NCI-H446 treated with DMSO at 0.1 percent for 48 hours (cell line): ENCODE measurements around the gene ZNF45.
"Not testable (repeated sequence)": the region's sequence is repeated elsewhere in the genome, so short reads cannot be mapped to it uniquely, and the experiment has no call there.

Experiments used
- DNase-seq: peaks from one replicate; lab custom pipeline; 2025; lab: John Stamatoyannopoulos, UW

Gene ZNF45

DNA sequence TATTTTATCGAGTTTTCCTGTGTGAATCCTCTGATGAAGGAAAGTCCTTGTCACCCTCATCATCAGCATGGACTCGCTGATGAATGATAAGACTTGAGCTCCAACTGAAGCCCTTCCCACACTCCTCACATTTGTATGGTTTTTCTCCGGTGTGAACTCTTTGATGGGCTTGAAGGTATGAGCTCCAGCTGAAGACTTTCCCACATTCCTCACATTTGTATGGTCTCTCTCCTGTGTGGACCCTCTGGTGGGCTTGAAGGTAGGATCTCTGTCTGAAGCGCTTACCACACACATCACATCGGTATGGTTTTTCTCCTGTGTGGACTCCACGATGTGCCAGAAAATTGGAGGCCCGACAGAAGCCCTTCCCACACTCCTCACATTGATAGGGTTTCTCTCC is 21.7 kb downstream of the ZNF45 start:
- no peak for DNase-seq

DNA sequence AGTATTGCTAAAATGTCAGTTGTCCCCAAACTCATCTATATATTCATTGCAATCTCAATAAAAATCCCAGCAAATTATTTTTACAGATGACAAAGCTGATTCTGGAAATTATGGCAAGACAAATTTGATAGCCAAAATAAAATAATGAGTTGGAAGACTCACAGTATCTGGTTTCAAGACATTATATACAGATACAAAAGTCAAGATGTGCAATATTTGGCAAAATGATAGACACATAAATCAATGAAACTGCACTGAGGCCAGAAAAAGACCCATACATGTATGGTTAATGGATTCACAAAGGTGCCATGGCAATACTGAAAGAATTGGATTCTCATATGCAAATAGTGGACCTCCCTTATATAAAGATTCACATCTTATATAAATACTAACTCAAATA is 24.2 kb downstream of the ZNF45 start:
- no peak for DNase-seq

DNA sequence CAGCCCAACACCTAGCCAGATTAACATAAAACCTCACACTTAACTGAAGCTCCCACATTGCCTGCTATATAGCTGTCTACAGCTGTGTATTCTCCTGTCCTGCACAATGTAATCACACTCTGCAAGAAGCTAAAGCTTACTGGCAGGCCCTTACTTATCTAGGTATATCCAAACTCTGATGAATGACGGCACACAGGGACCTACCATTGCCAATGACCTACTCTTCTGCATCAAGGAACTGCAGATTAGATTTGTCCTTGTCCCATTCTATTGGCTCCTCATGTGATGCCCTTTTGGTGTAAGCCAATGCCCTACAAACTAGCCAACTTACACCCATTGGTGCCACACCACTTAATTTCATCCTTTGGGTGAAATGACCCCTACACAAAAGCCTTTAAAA is 26.4 kb downstream of the ZNF45 start:
- DNase-seq: no peak

DNA sequence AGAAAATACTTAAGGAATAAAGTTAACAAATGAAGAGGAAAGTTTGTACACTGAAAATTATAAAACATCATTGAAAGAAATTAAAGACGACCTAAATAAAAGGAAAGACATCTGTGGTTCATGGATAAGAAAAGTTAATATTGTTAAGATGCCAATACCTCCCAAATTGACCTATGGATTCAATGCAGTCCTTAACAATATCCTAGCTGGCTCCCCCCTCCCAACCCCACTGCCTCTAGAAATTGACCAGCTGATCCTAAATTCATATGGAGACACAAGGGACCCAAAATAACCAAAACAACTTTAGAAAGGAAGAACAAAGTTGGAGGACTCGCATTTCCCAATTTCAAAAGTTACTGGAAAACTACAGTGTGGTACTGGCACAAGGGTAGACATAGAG is 28.3 kb downstream of the ZNF45 start:
- no peak for DNase-seq

DNA sequence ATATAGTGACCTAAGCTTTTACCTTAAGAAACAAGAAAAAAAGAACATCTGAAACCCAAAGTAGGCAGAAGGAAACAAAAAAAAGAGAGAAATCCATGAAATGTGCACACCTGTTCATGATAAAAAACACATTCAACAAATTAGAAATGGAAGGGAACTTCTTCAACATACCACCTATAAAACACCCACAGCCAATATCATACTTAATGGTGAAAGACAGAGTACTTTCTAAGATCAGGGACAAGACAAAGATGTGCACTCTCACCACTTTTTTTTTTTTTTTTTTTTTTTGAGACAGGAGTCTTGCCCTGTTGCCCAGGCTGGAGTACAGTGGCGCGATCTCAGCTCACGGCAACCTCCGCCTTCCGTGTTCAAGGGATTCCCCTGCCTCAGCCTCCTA is 29.2 kb downstream of the ZNF45 start:
- no peak for DNase-seq

DNA sequence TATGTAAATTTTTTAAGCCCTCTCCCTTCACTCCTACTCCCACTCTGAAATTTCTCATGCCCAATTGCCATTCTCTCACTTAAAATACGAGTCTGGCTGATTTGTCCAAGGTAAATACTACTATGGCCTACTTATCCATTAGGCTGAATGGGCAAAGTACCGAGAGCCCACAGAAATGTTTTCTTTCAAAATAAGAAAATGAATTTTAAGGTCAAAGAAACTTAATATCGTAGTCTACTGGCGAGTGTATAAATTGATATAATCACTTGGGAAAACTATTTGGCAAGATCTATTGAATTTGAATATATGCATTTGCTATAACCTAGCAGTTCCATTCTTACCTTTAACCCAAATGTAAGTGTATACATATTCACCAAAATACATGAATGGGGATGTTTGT is 32.7 kb downstream of the ZNF45 start:
- no peak for DNase-seq

DNA sequence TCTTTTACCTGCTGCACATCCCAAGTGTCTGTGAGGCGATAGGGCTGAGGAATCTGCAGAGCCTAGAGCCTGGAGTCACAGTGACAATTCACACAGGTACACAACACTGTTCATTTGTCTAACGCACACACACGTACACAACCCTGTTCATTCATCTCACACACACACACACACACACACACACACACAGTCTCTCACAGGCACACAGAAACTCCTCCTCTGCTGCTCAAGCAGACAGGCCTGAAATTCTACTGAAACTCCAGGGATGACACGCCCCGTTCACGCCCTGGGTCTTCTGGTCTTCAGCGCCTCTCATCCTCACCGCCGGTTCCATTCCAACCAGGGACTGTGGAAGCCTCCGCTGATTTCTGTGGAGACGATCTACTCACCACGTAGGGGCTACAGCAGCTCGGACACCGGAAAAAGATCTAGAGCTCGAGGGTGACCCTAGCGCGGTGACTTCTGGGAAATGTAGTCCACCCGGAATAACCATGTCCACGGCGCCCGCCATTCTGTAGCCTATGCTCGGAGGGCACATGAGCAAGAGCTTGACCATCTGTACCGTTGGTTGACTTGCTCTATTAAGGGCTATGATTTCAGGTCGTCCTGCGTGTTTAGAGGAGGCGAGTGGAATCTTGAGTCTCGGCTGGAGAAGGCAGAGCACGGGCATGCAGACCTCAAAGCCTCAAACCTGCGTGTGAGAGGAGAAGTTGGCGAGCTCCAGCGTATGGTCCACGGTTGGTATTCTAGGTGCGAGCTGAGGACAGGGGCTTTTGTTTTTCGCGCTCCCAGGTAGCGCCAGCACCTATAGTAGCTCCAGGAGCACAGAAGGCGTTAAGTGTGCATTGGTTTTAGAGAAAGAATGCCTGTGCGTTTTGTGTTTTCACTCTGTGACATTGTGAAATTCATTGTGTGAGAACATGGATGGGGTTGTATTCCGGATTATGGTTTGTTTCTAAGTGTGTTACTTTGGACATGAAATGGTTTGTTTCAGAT is 33.4 kb downstream of the ZNF45 start:
- peak; percentile 36 for DNase-seq

DNA sequence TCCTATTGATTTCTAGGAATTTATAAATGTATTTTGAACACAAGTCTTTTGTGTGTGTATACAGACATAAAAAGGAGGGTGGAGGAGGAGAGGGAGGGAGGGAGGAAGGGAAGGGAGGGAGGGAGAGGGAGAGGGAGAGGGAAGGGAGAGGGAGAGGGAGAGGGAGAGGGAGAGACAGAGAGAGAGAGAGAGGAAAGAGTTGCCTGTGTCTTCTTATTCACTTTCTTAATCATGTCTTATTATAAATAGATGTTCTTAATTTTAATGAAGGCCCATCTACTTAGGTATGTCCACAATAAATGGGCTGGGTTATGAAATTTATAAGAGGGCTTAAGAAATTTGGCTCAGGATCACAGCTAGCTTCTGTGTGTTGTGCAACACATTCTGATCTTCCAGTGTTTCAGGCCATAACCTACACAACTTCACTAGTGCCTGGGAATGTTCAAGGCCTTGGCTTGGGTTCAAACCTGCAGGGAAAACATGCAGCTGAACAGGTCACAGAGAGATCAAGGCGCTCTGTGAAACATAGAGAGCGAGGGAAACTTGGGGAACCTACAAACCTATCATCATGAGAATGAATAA is 39.3 kb downstream of the ZNF45 start:
- DNase-seq: no peak

DNA sequence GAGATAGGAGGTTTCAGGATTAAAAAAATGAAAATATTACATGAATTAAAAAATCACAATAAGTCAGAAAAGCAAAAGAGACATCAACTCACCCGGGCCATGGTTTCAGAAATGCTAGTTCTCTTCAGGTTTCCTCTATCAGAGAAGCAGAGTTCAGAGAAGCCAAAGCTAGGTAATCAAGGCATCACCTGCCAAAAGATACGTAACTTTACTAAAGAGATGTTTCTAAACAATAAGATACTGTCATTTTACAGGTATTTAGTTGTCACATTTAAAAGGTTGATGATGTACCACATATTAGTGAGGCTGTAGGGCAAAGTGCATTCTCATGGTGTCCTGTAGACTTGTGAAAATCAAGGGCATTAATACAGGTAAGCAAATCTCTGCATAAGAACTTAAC is 51.2 kb downstream of the ZNF45 start, which contains the start of gene ZNF404:
Gene ZNF404 (minus strand): TSS at position 101 of the 400 bp plus-strand sequence.
- no peak for DNase-seq

DNA sequence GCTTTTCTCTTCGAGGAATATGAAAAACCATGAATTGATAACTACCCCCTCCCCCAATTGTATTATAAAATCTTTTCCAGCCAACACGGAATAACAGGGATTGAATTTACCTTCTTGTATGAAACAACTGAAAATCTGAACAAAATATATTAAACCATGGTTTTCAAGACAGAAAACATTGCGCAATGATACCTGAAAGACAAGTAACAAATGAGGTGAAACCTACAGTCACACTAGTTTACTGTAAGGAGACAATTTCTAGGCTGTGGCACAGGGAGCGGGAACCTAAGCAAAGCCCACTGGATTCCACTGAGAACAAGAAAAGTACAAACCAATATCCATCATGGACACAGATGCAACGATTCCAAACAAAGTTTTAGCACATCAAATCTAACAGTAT is 54.6 kb downstream of the ZNF45 start:
- DNase-seq: no peak

DNA sequence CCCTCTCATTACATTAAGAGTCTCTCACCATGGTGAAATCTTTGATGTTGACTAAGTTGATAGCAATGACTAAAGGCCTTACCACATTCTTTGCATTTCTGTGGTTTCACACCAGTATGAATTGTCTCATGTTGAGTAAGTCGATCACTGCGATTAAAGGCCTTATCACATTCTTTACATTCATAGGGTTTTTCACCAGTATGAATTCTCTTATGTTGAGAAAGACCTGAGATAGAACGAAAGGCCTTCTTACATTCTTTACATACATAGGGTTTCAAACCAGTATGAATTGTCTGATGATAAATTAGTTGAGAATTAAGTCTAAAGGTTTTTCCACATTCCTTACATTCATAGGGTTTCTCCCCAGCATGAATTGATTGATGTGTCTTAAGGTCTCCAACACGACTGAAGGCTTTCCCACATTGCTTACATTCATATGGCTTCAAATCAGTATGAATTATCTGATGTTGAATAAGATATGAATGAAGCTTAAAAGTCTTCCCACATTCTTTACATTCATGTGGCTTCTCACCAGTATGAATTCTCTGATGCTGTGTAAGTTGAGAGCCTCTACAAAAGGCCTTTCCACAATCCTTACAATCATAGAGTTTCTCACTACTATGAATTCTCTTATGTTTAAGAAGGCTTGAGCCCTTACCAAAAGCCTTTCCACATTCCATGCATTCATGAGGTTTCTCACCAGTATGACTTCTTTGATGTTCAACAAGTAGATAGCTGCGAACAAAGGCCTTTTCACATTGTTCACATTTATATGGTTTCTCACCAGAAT is 62.3 kb downstream of the ZNF45 start:
- no peak for DNase-seq

DNA sequence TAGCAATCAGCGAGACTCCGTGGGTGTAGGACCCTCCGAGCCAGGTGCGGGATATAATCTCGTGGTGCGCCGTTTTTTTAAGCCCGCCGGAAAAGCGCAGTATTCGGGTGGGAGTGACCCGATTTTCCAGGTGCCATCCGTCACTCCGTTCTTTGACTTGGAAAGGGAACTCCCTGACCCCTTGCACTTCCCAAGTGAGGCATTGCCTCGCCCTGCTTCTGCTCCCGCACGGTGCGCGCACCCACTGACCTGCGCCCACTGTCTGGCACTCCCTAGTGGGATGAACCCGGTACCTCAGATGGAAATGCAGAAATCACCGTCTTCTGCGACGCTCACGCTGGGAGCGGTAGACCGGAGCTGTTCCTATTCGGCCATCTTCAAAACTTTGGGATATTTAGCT is 68.2 kb downstream of the ZNF45 start:
- DNase-seq: not testable (repeated sequence)
